HepG2 (cell line): Measurements from ENCODE around the gene CNGA1. TPM values are rescaled to one million over a fixed set of nuclear protein-coding genes. Genes with fewer than 3 reads are reported as not detected.

Experiments used
- ATAC-seq: fragments of 200-7000 bp; cut with Tn5 transposase; 3 replicates; pipeline ENCODE4 v1.9.1; 2020; ENCODE audit warnings: mild to moderate bottlenecking, moderate library complexity
- BruUV-seq: library from RNA; stranded (reverse); fragments of 400-500 nt; replicated peaks from 2 replicates; lab custom pipeline; 2021; lab: Mats Ljungman, UMichigan
- CTCF ChIA-PET: fragments of 300-600 bp; formaldehyde crosslinking; extraction: SDS; loops from one replicate; lab custom pipeline; 2021; ENCODE audit warnings: low total read pairs, inconsistent platforms, low intra/inter-chr PET ratio; lab: Yijun Ruan, JAX
- POLR2A ChIA-PET: fragments of 350-600 bp; sonication (Branson Sonifier 250); formaldehyde crosslinking; loops from one replicate; lab custom pipeline; 2020; ENCODE audit warnings: antibody characterized with exemption, inconsistent platforms; lab: Yijun Ruan, JAX
- DNase-seq: peaks from one replicate; pipeline ENCODE4 v3.0.0-alpha.2; 2015; ENCODE audit warnings: low spot score
- FAIRE-seq: peaks from 3 replicates; lab custom pipeline; 2011; peaks lifted over from hg19 to GRCh38; lab: Jason Lieb, UNC
- H2AFZ ChIP-seq: one replicate; pipeline ENCODE4 v1.6.1; 2011; ENCODE audit warnings: low read length, inconsistent platforms
- H3K27ac ChIP-seq: fragments of 300-600 bp; 3 replicates; pipeline ENCODE4 v1.8.0; 2011; ENCODE audit warnings: mixed run types, mild to moderate bottlenecking, mixed read lengths, low read length, inconsistent platforms; ENCODE audit not compliant: insufficient read depth; ENCODE audit errors: extremely low read length
- H3K27me3 ChIP-seq, 2 experiments: fragments of 200-600 bp in 1 of 2; 2 replicates in 1 of 2; 3 replicates in 1 of 2; pipeline versions ENCODE4 v1.6.0 to v1.8.0; 2011; ENCODE audit warnings: low read length in 2 of 2, mild to moderate bottlenecking in 2 of 2, moderate library complexity in 2 of 2, inconsistent platforms in 1 of 2; ENCODE audit not compliant: insufficient read depth in 2 of 2, control insufficient read depth in 1 of 2
- H3K36me3 ChIP-seq, 2 experiments: fragments of 200-600 bp in 1 of 2; replicated peaks in 1 of 2; 2 replicates in 1 of 2; 3 replicates in 1 of 2; pipeline versions ENCODE4 v1.5.1 to v1.8.0; 2011; ENCODE audit warnings: low read length in 2 of 2, inconsistent platforms in 1 of 2; ENCODE audit not compliant: insufficient read depth in 2 of 2, control insufficient read depth in 1 of 2
- H3K4me1 ChIP-seq: 2 replicates; pipeline ENCODE4 v1.5.1; 2012; ENCODE audit warnings: low read length, inconsistent platforms; ENCODE audit not compliant: insufficient read depth
- H3K4me2 ChIP-seq: 2 replicates; pipeline ENCODE4 v1.6.0; 2011; ENCODE audit warnings: low read depth, low read length, inconsistent platforms
- H3K4me3 ChIP-seq, 3 experiments: fragments of 200-600 bp in 1 of 3; sonication (generic), shearing (Covaris generic) in 1 of 3; replicated peaks in 1 of 3; 2 replicates each; pipeline ENCODE4 v1.5.1; 2011 to 2016; ENCODE audit warnings: low read length in 3 of 3, inconsistent platforms in 2 of 3, low read depth in 2 of 3, mild to moderate bottlenecking in 2 of 3, control low read depth in 1 of 3, mixed read lengths in 1 of 3; ENCODE audit not compliant: insufficient read depth in 1 of 3
- H3K79me2 ChIP-seq: one replicate; pipeline ENCODE4 v1.6.1; 2011; ENCODE audit warnings: low read length, inconsistent platforms; ENCODE audit not compliant: insufficient read depth
- H3K9ac ChIP-seq: 2 replicates; pipeline ENCODE4 v1.6.0; 2011; ENCODE audit warnings: mild to moderate bottlenecking, low read depth, low read length, inconsistent platforms; ENCODE audit not compliant: insufficient read depth
- H3K9me3 ChIP-seq: 2 replicates; pipeline ENCODE4 v1.5.1; 2012; ENCODE audit warnings: mild to moderate bottlenecking, low read length
- H4K20me1 ChIP-seq: 2 replicates; pipeline ENCODE4 v1.6.0; 2011; ENCODE audit warnings: inconsistent platforms, mild to moderate bottlenecking, low read length, moderate library complexity; ENCODE audit not compliant: insufficient read depth
- CBX1 ChIP-seq: IDR thresholded peaks from one replicate; pipeline ENCODE4 v1.6.1; 2016; ENCODE audit warnings: antibody characterized with exemption, low read depth
- HNRNPUL1 ChIP-seq: fragments of 200-400 bp; formaldehyde crosslinking; IDR thresholded peaks from 2 replicates; pipeline ENCODE4 v1.6.1; 2017; ENCODE audit warnings: low read depth, mild to moderate bottlenecking, low read length, moderate library complexity
- ISL2 ChIP-seq: sonication (generic); formaldehyde crosslinking; IDR thresholded peaks from 2 replicates; pipeline ENCODE4 v1.5.0; 2020; ENCODE audit warnings: missing genetic modification reagents
- KAT7 ChIP-seq: IDR thresholded peaks from 2 replicates; pipeline ENCODE4 v1.6.1; 2018; ENCODE audit warnings: borderline replicate concordance, missing compliant biosample characterization
- MYNN ChIP-seq: sonication (generic); formaldehyde crosslinking; IDR thresholded peaks from 2 replicates; pipeline ENCODE4 v1.4.0; 2020; ENCODE audit warnings: mild to moderate bottlenecking, low read depth, missing genetic modification reagents
- NCOA2 ChIP-seq: sonication (generic); formaldehyde crosslinking; IDR thresholded peaks from 2 replicates; pipeline ENCODE4 v1.8.0; 2022; ENCODE audit warnings: inconsistent platforms
- NRL ChIP-seq: sonication (generic); formaldehyde crosslinking; IDR thresholded peaks from 2 replicates; pipeline ENCODE4 v1.5.0; 2020; ENCODE audit warnings: missing genetic modification reagents, mild to moderate bottlenecking, moderate library complexity, borderline replicate concordance
- ZBTB20 ChIP-seq: sonication (generic); formaldehyde crosslinking; IDR thresholded peaks from 2 replicates; pipeline ENCODE4 v1.8.1; 2023; ENCODE audit warnings: missing genetic modification reagents, low read depth, mild to moderate bottlenecking, borderline replicate concordance
- ZMAT3 ChIP-seq: sonication (generic); formaldehyde crosslinking; conservative IDR thresholded peaks from 2 replicates; pipeline ENCODE4 v1.7.0; 2021; ENCODE audit warnings: missing genetic modification reagents
- ZNF296 ChIP-seq: sonication (generic); formaldehyde crosslinking; conservative IDR thresholded peaks from 2 replicates; pipeline ENCODE4 v1.5.0; 2020; ENCODE audit warnings: mild to moderate bottlenecking, missing genetic modification reagents
- ZNF34 ChIP-seq: sonication (generic); formaldehyde crosslinking; IDR thresholded peaks from 2 replicates; pipeline ENCODE4 v1.4.0; 2020; ENCODE audit warnings: mild to moderate bottlenecking, missing genetic modification reagents, borderline replicate concordance
- ZNF382 ChIP-seq: sonication (generic); formaldehyde crosslinking; IDR thresholded peaks from 2 replicates; pipeline ENCODE4 v1.5.0; 2020; ENCODE audit warnings: missing genetic modification reagents, mild to moderate bottlenecking, borderline replicate concordance
- ZNF577 ChIP-seq: sonication (generic); formaldehyde crosslinking; IDR thresholded peaks from 2 replicates; pipeline ENCODE4 v1.4.0; 2020; ENCODE audit warnings: mild to moderate bottlenecking, low read depth, missing genetic modification reagents, borderline replicate concordance
- WGBS: methylation state at CpG from one replicate; pipeline ENCODE4 v1.1.6; 2017; ENCODE audit warnings: low lambda C conversion rate; 5-methylcytosine and 5-hydroxymethylcytosine counted together
- in situ Hi-C: cut with HindIII; loops from 2 replicates; pipeline ENCODE4 v1.10.0; 2017; ENCODE audit warnings: low pct_unique_long_range_greater_than_20kb; ENCODE audit not compliant: extremely low pct_ligation_motif_present
- intact Hi-C: fragments of 100-400 bp; cut with micrococcal nuclease; formaldehyde crosslinking; loops from one replicate; pipeline ENCODE4 v1.10.0; 2022; ENCODE audit not compliant: unreplicated experiment
- polyA plus RNA-seq, 8 experiments: library from polyadenylated mRNA; depleted of rRNA in 3 of 8; stranded (reverse) in 7 of 8; unstranded in 1 of 8; fragments of >200 nt; fragmentation: Illumina TruSeq in 4 of 8; extraction: Trizol in 4 of 8; gene quantifications; 2 replicates each; pipeline versions ENCODE4 v1.2.1 to v1.2.3, GENCODE V29; 2011 to 2016; ENCODE audit warnings: low read depth in 4 of 8, missing spikeins in 1 of 8, mixed read lengths in 1 of 8; ENCODE audit not compliant: insufficient read depth in 1 of 8
- total RNA-seq, 5 experiments: library from RNA; depleted of rRNA; stranded (reverse); fragments of >200 nt; fragmentation: Illumina TruSeq; extraction: Trizol; gene quantifications; 2 replicates each; pipeline ENCODE4 v1.2.3, GENCODE V29; 2016; ENCODE audit warnings: low read depth in 1 of 5
- TF ChIP-seq, protein P1 (sequence below): sonication (generic); formaldehyde crosslinking; IDR thresholded peaks from 2 replicates; pipeline ENCODE4 v1.5.0; 2020; ENCODE audit warnings: missing genetic modification reagents
- TF ChIP-seq, protein P2 (sequence below): sonication (generic); formaldehyde crosslinking; IDR thresholded peaks from 2 replicates; pipeline ENCODE4 v1.4.0; 2020; ENCODE audit warnings: missing genetic modification reagents, low read depth, mild to moderate bottlenecking, borderline replicate concordance
- TF ChIP-seq, protein P3 (sequence below): IDR thresholded peaks from 2 replicates; pipeline ENCODE4 v1.6.1; 2016; ENCODE audit warnings: mild to moderate bottlenecking, missing biosample characterization, missing genetic modification reagents
- TF ChIP-seq, protein P4 (sequence below): sonication (generic); formaldehyde crosslinking; IDR thresholded peaks from 2 replicates; pipeline ENCODE4 v1.8.1; 2023; ENCODE audit warnings: missing genetic modification reagents, mild to moderate bottlenecking, borderline replicate concordance
- TF ChIP-seq, protein P5 (sequence below): sonication (generic); formaldehyde crosslinking; IDR thresholded peaks from 2 replicates; pipeline ENCODE4 v1.8.1; 2022; ENCODE audit warnings: low read depth, mild to moderate bottlenecking, missing genetic modification reagents

Gene CNGA1
- total and polyA plus RNA-seq, 2 of the 13 experiments (the other 11 are each of a cell fraction or from before 2014, with no cell fraction given): 0.22 to 0.40 TPM

DNA sequence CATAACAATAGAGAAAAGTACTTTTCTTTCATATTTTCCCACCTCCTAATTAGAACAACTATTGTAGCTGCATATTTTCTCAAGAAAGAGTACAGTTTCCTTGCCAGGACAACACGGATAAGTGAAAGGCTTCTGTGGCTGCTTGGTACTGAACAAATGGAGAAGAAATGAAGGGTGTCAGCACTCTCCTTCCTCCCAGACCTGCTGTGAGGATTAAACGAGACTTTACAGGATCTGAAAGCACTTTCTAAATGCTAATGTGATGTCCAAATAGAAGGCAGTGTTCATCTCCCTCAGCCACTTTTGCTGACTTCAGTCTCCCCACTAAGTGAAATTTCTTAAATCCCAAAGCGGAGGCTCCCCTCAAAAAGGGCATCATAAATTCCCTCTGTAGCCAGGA, 14.0 kb upstream of the CNGA1 start (continued):
- TF ChIP-seq, protein P1, sequence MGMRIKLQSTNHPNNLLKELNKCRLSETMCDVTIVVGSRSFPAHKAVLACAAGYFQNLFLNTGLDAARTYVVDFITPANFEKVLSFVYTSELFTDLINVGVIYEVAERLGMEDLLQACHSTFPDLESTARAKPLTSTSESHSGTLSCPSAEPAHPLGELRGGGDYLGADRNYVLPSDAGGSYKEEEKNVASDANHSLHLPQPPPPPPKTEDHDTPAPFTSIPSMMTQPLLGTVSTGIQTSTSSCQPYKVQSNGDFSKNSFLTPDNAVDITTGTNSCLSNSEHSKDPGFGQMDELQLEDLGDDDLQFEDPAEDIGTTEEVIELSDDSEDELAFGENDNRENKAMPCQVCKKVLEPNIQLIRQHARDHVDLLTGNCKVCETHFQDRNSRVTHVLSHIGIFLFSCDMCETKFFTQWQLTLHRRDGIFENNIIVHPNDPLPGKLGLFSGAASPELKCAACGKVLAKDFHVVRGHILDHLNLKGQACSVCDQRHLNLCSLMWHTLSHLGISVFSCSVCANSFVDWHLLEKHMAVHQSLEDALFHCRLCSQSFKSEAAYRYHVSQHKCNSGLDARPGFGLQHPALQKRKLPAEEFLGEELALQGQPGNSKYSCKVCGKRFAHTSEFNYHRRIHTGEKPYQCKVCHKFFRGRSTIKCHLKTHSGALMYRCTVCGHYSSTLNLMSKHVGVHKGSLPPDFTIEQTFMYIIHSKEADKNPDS (CRISPR knock-in tag): no peak
- TF ChIP-seq HNRNPUL1 (no peak), ZNF577 (CRISPR knock-in tag) (no peak)
- TF ChIP-seq, protein P2, sequence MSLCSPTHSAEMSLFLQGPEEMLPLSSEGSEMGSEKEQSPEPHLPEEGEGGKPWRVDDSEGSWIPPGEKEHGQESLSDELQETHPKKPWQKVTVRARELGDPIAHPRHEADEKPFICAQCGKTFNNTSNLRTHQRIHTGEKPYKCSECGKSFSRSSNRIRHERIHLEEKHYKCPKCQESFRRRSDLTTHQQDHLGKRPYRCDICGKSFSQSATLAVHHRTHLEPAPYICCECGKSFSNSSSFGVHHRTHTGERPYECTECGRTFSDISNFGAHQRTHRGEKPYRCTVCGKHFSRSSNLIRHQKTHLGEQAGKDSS: no peak
- TF ChIP-seq, protein P3, sequence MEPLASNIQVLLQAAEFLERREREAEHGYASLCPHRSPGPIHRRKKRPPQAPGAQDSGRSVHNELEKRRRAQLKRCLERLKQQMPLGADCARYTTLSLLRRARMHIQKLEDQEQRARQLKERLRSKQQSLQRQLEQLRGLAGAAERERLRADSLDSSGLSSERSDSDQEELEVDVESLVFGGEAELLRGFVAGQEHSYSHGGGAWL (CRISPR knock-in tag): no peak
- TF ChIP-seq, all 625 proteins: peak for 0

DNA sequence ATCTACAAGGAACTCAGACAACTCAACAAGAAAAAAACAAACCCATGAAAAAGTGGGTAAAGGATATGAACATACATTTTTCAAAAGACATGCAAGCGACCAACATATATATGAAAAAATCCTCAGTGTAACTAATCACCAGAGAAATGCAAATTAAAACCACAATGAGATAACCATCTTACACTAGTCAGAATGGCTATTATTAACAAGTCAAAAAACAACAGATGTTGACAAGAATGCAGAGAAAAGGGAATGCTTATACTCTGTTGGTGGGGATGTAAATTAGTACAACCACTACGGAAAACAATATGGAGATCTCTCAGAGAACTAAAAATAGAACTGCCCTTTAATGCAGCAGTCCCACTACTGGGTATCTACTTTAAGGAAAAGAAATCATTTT, 12.2 kb upstream of the CNGA1 start:
- Histone ChIP-seq H3K36me3 (peaks cover 1 to 9% of the 10 kb centered on the region in 2 experiments; a peak in 3 of 5 replicates), H2AFZ (no peak overlapping the region), H3K9me3 (no peaks in the 10 kb centered on the region), H3K27ac (no peak overlapping the region), H3K4me2 (no peak overlapping the region), H3K4me1 (peaks cover 19% of the 10 kb centered on the region), H3K4me3 (no peak overlapping the region), H3K9ac (no peak overlapping the region), H4K20me1 (no peaks in the 10 kb centered on the region), H3K27me3 (no peaks in the 10 kb centered on the region), H3K79me2 (no peaks in the 10 kb centered on the region)
- WGBS: 90% methylated on average over 2 of the region's 2 CpGs
- POLR2A ChIA-PET: no interaction called here
- no peak for FAIRE-seq
- CTCF ChIA-PET: no interaction called here
- DNase-seq: no peak
- no TSS peak for BruUV-seq
- no peak for ATAC-seq
- intact Hi-C loops: no loop called here
- in situ Hi-C loops: no loop called here
- TF ChIP-seq, protein P4, sequence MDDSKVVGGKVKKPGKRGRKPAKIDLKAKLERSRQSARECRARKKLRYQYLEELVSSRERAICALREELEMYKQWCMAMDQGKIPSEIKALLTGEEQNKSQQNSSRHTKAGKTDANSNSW (CRISPR knock-in tag): no peak
- TF ChIP-seq NRL: no peak
- no peak for TF ChIP-seq CBX1
- TF ChIP-seq MYNN (CRISPR knock-in tag): no peak
- TF ChIP-seq ZMAT3: no peak
- TF ChIP-seq, protein P5, sequence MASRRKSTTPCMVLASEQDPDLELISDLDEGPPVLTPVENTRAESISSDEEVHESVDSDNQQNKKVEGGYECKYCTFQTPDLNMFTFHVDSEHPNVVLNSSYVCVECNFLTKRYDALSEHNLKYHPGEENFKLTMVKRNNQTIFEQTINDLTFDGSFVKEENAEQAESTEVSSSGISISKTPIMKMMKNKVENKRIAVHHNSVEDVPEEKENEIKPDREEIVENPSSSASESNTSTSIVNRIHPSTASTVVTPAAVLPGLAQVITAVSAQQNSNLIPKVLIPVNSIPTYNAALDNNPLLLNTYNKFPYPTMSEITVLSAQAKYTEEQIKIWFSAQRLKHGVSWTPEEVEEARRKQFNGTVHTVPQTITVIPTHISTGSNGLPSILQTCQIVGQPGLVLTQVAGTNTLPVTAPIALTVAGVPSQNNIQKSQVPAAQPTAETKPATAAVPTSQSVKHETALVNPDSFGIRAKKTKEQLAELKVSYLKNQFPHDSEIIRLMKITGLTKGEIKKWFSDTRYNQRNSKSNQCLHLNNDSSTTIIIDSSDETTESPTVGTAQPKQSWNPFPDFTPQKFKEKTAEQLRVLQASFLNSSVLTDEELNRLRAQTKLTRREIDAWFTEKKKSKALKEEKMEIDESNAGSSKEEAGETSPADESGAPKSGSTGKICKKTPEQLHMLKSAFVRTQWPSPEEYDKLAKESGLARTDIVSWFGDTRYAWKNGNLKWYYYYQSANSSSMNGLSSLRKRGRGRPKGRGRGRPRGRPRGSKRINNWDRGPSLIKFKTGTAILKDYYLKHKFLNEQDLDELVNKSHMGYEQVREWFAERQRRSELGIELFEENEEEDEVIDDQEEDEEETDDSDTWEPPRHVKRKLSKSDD: no peak
- no peak for TF ChIP-seq ZNF296 (CRISPR knock-in tag)
- no peak for TF ChIP-seq KAT7 (CRISPR knock-in tag)
- TF ChIP-seq ISL2 (CRISPR knock-in tag): no peak
- no peak for TF ChIP-seq NCOA2 (CRISPR knock-in tag)
- TF ChIP-seq ZNF382 (CRISPR knock-in tag): no peak
- TF ChIP-seq ZBTB20: no peak
- TF ChIP-seq ZNF34: no peak
